Common myeloid progenitor, CD34-positive (primary cell): ENCODE measurements around the gene DNAH1.

ENCODE experiments used
- CTCF ChIA-PET: fragments of 350-600 bp; sonication (Branson Sonifier 250); formaldehyde crosslinking; loops from one replicate; lab custom pipeline; 2021; ENCODE audit warnings: antibody characterized with exemption; lab: Charles Lee
- POLR2A ChIA-PET: fragments of 350-600 bp; sonication (Branson Sonifier 250); formaldehyde crosslinking; loops from one replicate; lab custom pipeline; 2021; ENCODE audit warnings: antibody characterized with exemption; lab: Charles Lee
- DNase-seq, 3 donors: peaks; one replicate each; pipeline versions ENCODE4 v3.0.0 to v3.0.0-alpha.2; 2013
- H3K27ac ChIP-seq, 2 experiments: 1 replicate in 1 of 2; 2 replicates in 1 of 2; pipeline ENCODE4 v1.7.0; 2013; ENCODE audit warnings: inconsistent platforms in 2 of 2, low read length in 2 of 2, mild to moderate bottlenecking in 2 of 2, low read depth in 1 of 2, moderate library complexity in 1 of 2; ENCODE audit not compliant: severe bottlenecking in 2 of 2, insufficient read depth in 1 of 2, poor library complexity in 1 of 2
- H3K27me3 ChIP-seq, 5 experiments: replicated peaks in 2 of 5; 1 replicate in 3 of 5; 2 replicates in 2 of 5; pipeline versions ENCODE4 v1.6.1 to v1.7.0; 2013; ENCODE audit warnings: low read length in 4 of 5, mild to moderate bottlenecking in 2 of 5, moderate library complexity in 2 of 5, inconsistent platforms in 1 of 5; ENCODE audit not compliant: insufficient read depth in 5 of 5, control insufficient read depth in 4 of 5
- H3K36me3 ChIP-seq, 4 experiments: 1 replicate in 2 of 4; 2 replicates in 2 of 4; pipeline versions ENCODE4 v1.6.1 to v1.7.0; 2013; ENCODE audit warnings: low read length in 3 of 4, control low read depth in 1 of 4, mild to moderate bottlenecking in 1 of 4; ENCODE audit not compliant: control insufficient read depth in 4 of 4, insufficient read depth in 4 of 4
- H3K4me1 ChIP-seq, 4 experiments: 1 replicate in 3 of 4; 2 replicates in 1 of 4; pipeline versions ENCODE4 v1.6.1 to v1.7.1; 2013; ENCODE audit warnings: low read length in 3 of 4, mild to moderate bottlenecking in 3 of 4, control low read depth in 1 of 4, inconsistent platforms in 1 of 4, moderate library complexity in 1 of 4; ENCODE audit not compliant: control insufficient read depth in 4 of 4, insufficient read depth in 4 of 4; ENCODE audit errors: control extremely low read depth in 1 of 4
- H3K4me3 ChIP-seq, 7 experiments: 1 replicate in 4 of 7; 2 replicates in 3 of 7; pipeline versions ENCODE4 v1.5.1 to v1.7.0; 2013; ENCODE audit warnings: mild to moderate bottlenecking in 7 of 7, low read length in 6 of 7, moderate library complexity in 6 of 7, inconsistent platforms in 2 of 7, low read depth in 2 of 7, control low read depth in 1 of 7; ENCODE audit not compliant: insufficient read depth in 4 of 7, control insufficient read depth in 1 of 7; ENCODE audit errors: extremely low read depth in 1 of 7
- H3K9me3 ChIP-seq, 5 experiments: 1 replicate in 4 of 5; 2 replicates in 1 of 5; pipeline versions ENCODE4 v1.6.1 to v1.7.1; 2013; ENCODE audit warnings: low read length in 4 of 5, mild to moderate bottlenecking in 2 of 5, inconsistent platforms in 1 of 5, low read depth in 1 of 5, moderate library complexity in 1 of 5; ENCODE audit not compliant: control insufficient read depth in 4 of 5, insufficient read depth in 2 of 5; ENCODE audit errors: control extremely low read depth in 1 of 5
- WGBS: methylation state at CpG from one replicate; pipeline ENCODE4 v1.1.5; 2013; ENCODE audit not compliant: insufficient coverage; 5-methylcytosine and 5-hydroxymethylcytosine counted together

The DNAH1 gene

GRCh38 chr3:52343946-52344600, 28.0 kb downstream of the DNAH1 start:
- no peak overlapping the region for H3K27ac ChIP-seq
- H3K4me1 ChIP-seq, result no peaks in the 10 kb centered on the region
- POLR2A ChIA-PET, result interaction anchor here (0.7 kb wide), 1 partner anchor 119 kb away, joined by 3 read pairs; no protein-coding TSS in a partner anchor
- CTCF ChIA-PET, result interaction anchor here (10.3 to 23.2 kb wide), 2 partner anchors 52 to 123 kb away, joined by 122 to 471 read pairs; partner anchors contain the start of genes GLYCTK and TLR9
- no peaks in the 10 kb centered on the region for H3K9me3 ChIP-seq
- 99% methylated on average over 10 of the region's 11 CpGs for WGBS
- no peaks in the 10 kb centered on the region for H3K27me3 ChIP-seq
- peaks cover 0 to 51% (median 17%) of the 10 kb centered on the region in 4 experiments for H3K36me3 ChIP-seq
- no peak overlapping the region for H3K4me3 ChIP-seq
- no peak for DNase-seq

- H3K4me1 ChIP-seq, result no peaks in the 10 kb centered on the region
- no peak for DNase-seq
- peaks cover 0 to 66% (median 25%) of the 10 kb centered on the region in 4 experiments for H3K36me3 ChIP-seq
- POLR2A ChIA-PET, result no interaction called here
- no peak overlapping the region for H3K4me3 ChIP-seq
- CTCF ChIA-PET, result interaction anchor here (10.3 to 23.2 kb wide), 2 partner anchors 54 to 125 kb away, joined by 122 to 471 read pairs; partner anchors contain the start of genes GLYCTK and TLR9
- no peaks in the 10 kb centered on the region for H3K9me3 ChIP-seq
- H3K27me3 ChIP-seq, result no peaks in the 10 kb centered on the region
- 98% methylated on average over 6 of the region's 9 CpGs for WGBS
- no peak overlapping the region for H3K27ac ChIP-seq
Measured at GRCh38 chr3:52345521-52346109, 29.5 kb downstream of the DNAH1 start.

- peaks cover 0 to 74% (median 26%) of the 10 kb centered on the region in 4 experiments for H3K36me3 ChIP-seq
- no peak overlapping the region for H3K27ac ChIP-seq
- no peak overlapping the region for H3K4me3 ChIP-seq
- WGBS, result 95% methylated on average over 13 of the region's 16 CpGs
- no peak for DNase-seq
- no peaks in the 10 kb centered on the region for H3K27me3 ChIP-seq
- POLR2A ChIA-PET, result no interaction called here
- H3K4me1 ChIP-seq, result no peaks in the 10 kb centered on the region
- no peaks in the 10 kb centered on the region for H3K9me3 ChIP-seq
- CTCF ChIA-PET, result interaction anchor here (0.7 to 1.4 kb wide), 2 partner anchors 9 to 65 kb away, joined by 4 read pairs; no protein-coding TSS in a partner anchor
Measured at GRCh38 chr3:52346623-52347530, 30.8 kb downstream of the DNAH1 start.

GRCh38 chr3:52347716-52348635, 31.9 kb downstream of the DNAH1 start:
- H3K4me3 ChIP-seq, result no peak overlapping the region
- DNase-seq, result no peak
- no peak overlapping the region for H3K27ac ChIP-seq
- H3K36me3 ChIP-seq, result peaks cover 2 to 85% (median 32%) of the 10 kb centered on the region in 4 experiments
- no peaks in the 10 kb centered on the region for H3K27me3 ChIP-seq
- 96% methylated on average over 9 of the region's 13 CpGs for WGBS
- CTCF ChIA-PET, result interaction anchor here (0.8 to 3.1 kb wide), 6 partner anchors 9 to 116 kb away, joined by 3 to 14 read pairs (median 4); partner anchors contain the start of gene GLYCTK
- H3K4me1 ChIP-seq, result no peaks in the 10 kb centered on the region
- POLR2A ChIA-PET, result no interaction called here
- H3K9me3 ChIP-seq, result no peaks in the 10 kb centered on the region

GRCh38 chr3:52349131-52349530, 33.0 kb downstream of the DNAH1 start:
- ChIA-PET POLR2A (no interaction called here), CTCF (interaction anchor here (1.3 to 3.1 kb wide), 4 partner anchors 9 to 60 kb away, joined by 3 to 14 read pairs (median 4); partner anchors contain the start of gene GLYCTK)
- no peaks in the 10 kb centered on the region for H3K9me3 ChIP-seq
- no peak overlapping the region for H3K27ac ChIP-seq
- H3K4me1 ChIP-seq, result no peaks in the 10 kb centered on the region
- DNase-seq, result no peak
- H3K36me3 ChIP-seq, result peaks cover 2 to 94% (median 31%) of the 10 kb centered on the region in 4 experiments
- no peaks in the 10 kb centered on the region for H3K27me3 ChIP-seq
- H3K4me3 ChIP-seq, result no peak overlapping the region
- WGBS, result 99% methylated on average over 7 of the region's 11 CpGs
